Astrocyte (in vitro differentiated cells and primary cell): ENCODE results near the gene YBX3. TPM values are rescaled to one million over a fixed set of nuclear protein-coding genes. Genes with fewer than 3 reads are reported as not detected.

ENCODE experiments used
- DNase-seq: peaks from one replicate; pipeline ENCODE4 v3.0.0-alpha.2; 2010; ENCODE audit warnings: low read depth
- FAIRE-seq: peaks from 2 replicates; lab custom pipeline; 2011; peaks lifted over from hg19 to GRCh38; lab: Jason Lieb, UNC
- H2AFZ ChIP-seq: 2 replicates; pipeline ENCODE4 v1.6.0; 2012; ENCODE audit warnings: low read depth, low read length, inconsistent platforms
- H3K27ac ChIP-seq: 2 replicates; pipeline ENCODE4 v1.5.1; 2011; ENCODE audit warnings: low read depth, low read length, inconsistent platforms
- H3K27me3 ChIP-seq: 2 replicates; pipeline ENCODE4 v1.6.0; 2011; ENCODE audit warnings: low read length, inconsistent platforms; ENCODE audit not compliant: insufficient read depth
- H3K36me3 ChIP-seq: 2 replicates; pipeline ENCODE4 v1.5.1; 2011; ENCODE audit warnings: low read length, inconsistent platforms; ENCODE audit not compliant: insufficient read depth
- H3K4me1 ChIP-seq: 2 replicates; pipeline ENCODE4 v1.5.1; 2011; ENCODE audit warnings: low read length, inconsistent platforms; ENCODE audit not compliant: insufficient read depth
- H3K4me2 ChIP-seq: 2 replicates; pipeline ENCODE4 v1.6.0; 2012; ENCODE audit warnings: low read length, inconsistent platforms
- H3K4me3 ChIP-seq: 2 replicates; pipeline ENCODE4 v1.5.1; 2011; ENCODE audit warnings: low read depth, mild to moderate bottlenecking, low read length, inconsistent platforms; ENCODE audit not compliant: insufficient read depth
- H3K79me2 ChIP-seq: 2 replicates; pipeline ENCODE4 v1.6.0; 2012; ENCODE audit warnings: mild to moderate bottlenecking, low read length, inconsistent platforms; ENCODE audit not compliant: insufficient read depth
- H3K9ac ChIP-seq: 2 replicates; pipeline ENCODE4 v1.6.0; 2012; ENCODE audit warnings: mild to moderate bottlenecking, low read length, inconsistent platforms
- H3K9me3 ChIP-seq: 2 replicates; pipeline ENCODE4 v1.5.1; 2012; ENCODE audit warnings: low read depth, mild to moderate bottlenecking, low read length, inconsistent platforms; ENCODE audit not compliant: insufficient read depth
- H4K20me1 ChIP-seq: 2 replicates; pipeline ENCODE4 v1.6.0; 2012; ENCODE audit warnings: low read length, inconsistent platforms; ENCODE audit not compliant: insufficient read depth
- H3K27ac Mint-ChIP-seq: one replicate; pipeline ENCODE4 v1.8.0; 2021; ENCODE audit warnings: mild to moderate bottlenecking, mixed read lengths; ENCODE audit not compliant: unreplicated experiment
- H3K27me3 Mint-ChIP-seq: one replicate; pipeline ENCODE4 v1.8.0; 2021; ENCODE audit warnings: low read depth, mixed read lengths; ENCODE audit not compliant: unreplicated experiment
- H3K36me3 Mint-ChIP-seq: one replicate; pipeline ENCODE4 v1.8.0; 2021; ENCODE audit warnings: low read depth, mixed read lengths; ENCODE audit not compliant: unreplicated experiment
- H3K4me1 Mint-ChIP-seq: one replicate; pipeline ENCODE4 v1.8.0; 2021; ENCODE audit warnings: low read depth, mixed read lengths; ENCODE audit not compliant: unreplicated experiment
- H3K4me3 Mint-ChIP-seq: one replicate; pipeline ENCODE4 v1.8.0; 2021; ENCODE audit warnings: mild to moderate bottlenecking, moderate library complexity, mixed read lengths; ENCODE audit not compliant: unreplicated experiment
- H3K9me3 Mint-ChIP-seq: one replicate; pipeline ENCODE4 v1.8.0; 2021; ENCODE audit warnings: mild to moderate bottlenecking, mixed read lengths; ENCODE audit not compliant: unreplicated experiment
- EZH2 ChIP-seq: IDR thresholded peaks from 2 replicates; pipeline ENCODE4 v1.6.1; 2012; ENCODE audit warnings: mild to moderate bottlenecking, low read length, inconsistent platforms; ENCODE audit not compliant: insufficient read depth
- total RNA-seq: library from RNA; stranded (reverse); gene quantifications from 2 replicates; pipeline ENCODE4 v1.2.1, GENCODE V29; 2021
- TF ChIP-seq, protein P1 (sequence below): IDR thresholded peaks from 2 replicates; pipeline ENCODE4 v1.5.1; 2011; ENCODE audit warnings: low read depth, mild to moderate bottlenecking, inconsistent platforms, low read length, moderate library complexity; ENCODE audit not compliant: insufficient read depth

Gene YBX3
- total RNA-seq, 1 donor from 2014 or later: 527 TPM

DNA sequence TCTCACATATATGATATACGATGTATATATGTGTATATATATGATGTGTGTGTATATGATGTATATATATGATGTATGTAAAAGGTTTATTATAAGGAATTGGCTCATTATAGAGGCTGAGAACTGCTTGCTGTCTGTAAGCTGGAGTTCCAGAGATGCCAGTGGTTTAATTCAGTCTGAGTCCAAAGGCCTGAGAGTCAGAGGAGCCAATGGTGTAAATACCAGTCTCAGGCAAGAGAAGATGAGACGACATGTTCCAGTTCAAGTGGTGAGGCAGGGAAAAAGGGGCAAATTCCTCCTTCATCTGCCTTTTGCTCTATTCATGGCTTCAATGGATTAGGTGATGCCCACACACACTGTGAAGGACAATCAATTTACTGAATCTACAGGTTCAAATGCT, 32.2 kb downstream of the YBX3 start:
- FAIRE-seq: no peak
- Mint-ChIP-seq H3K4me1 (peaks cover 12% of the 10 kb centered on the region), H3K27me3 (no peaks in the 10 kb centered on the region), H3K27ac (peak overlapping the region; percentile 78), H3K36me3 (peaks cover 6% of the 10 kb centered on the region), H3K9me3 (peaks cover 5% of the 10 kb centered on the region), H3K4me3 (no peak overlapping the region)
- H3K27ac ChIP-seq: no peak overlapping the region
- no peak overlapping the region for H2AFZ ChIP-seq
- no peak overlapping the region for H3K4me2 ChIP-seq
- H3K9me3 ChIP-seq: no peaks in the 10 kb centered on the region
- TF ChIP-seq, protein P1, sequence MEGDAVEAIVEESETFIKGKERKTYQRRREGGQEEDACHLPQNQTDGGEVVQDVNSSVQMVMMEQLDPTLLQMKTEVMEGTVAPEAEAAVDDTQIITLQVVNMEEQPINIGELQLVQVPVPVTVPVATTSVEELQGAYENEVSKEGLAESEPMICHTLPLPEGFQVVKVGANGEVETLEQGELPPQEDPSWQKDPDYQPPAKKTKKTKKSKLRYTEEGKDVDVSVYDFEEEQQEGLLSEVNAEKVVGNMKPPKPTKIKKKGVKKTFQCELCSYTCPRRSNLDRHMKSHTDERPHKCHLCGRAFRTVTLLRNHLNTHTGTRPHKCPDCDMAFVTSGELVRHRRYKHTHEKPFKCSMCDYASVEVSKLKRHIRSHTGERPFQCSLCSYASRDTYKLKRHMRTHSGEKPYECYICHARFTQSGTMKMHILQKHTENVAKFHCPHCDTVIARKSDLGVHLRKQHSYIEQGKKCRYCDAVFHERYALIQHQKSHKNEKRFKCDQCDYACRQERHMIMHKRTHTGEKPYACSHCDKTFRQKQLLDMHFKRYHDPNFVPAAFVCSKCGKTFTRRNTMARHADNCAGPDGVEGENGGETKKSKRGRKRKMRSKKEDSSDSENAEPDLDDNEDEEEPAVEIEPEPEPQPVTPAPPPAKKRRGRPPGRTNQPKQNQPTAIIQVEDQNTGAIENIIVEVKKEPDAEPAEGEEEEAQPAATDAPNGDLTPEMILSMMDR: no peak
- H4K20me1 ChIP-seq: no peaks in the 10 kb centered on the region
- H3K4me3 ChIP-seq: no peak overlapping the region
- H3K36me3 ChIP-seq: no peaks in the 10 kb centered on the region
- DNase-seq: peak; percentile 20
- no peaks in the 10 kb centered on the region for H3K27me3 ChIP-seq
- H3K9ac ChIP-seq: no peak overlapping the region
- no peaks in the 10 kb centered on the region for H3K4me1 ChIP-seq
- no peaks in the 10 kb centered on the region for H3K79me2 ChIP-seq

DNA sequence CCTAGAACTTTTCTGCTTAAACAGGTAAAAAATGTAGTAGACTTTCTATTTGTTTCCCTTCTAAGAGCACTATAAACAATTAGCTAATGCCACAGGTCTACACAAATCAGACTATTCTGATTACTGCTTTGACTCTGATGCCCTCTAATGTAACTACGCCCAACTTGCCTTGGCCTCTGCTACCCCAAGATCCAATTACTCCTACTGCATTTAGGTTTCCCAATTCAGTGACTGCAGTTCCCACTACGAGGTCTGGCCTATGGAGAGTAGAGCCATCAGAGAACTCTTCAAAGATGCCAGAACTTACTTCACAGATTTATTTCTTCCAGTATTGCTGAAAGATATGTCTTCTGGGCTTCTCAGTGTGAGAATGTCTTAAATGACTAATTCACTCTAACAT, 34.0 kb downstream of the YBX3 start:
- Mint-ChIP-seq H3K27ac (no peak overlapping the region), H3K9me3 (peaks cover 5% of the 10 kb centered on the region), H3K4me1 (peaks cover 11% of the 10 kb centered on the region), H3K27me3 (no peaks in the 10 kb centered on the region), H3K4me3 (no peak overlapping the region), H3K36me3 (peaks cover 3% of the 10 kb centered on the region)
- no peak overlapping the region for H2AFZ ChIP-seq
- FAIRE-seq (no peak), DNase-seq (no peak)
- no peaks in the 10 kb centered on the region for H3K36me3 ChIP-seq
- H3K27ac ChIP-seq: no peak overlapping the region
- TF ChIP-seq, protein P1: no peak
- TF ChIP-seq EZH2: no peak
- no peaks in the 10 kb centered on the region for H3K79me2 ChIP-seq
- no peak overlapping the region for H3K4me3 ChIP-seq
- H3K27me3 ChIP-seq: no peaks in the 10 kb centered on the region
- H3K4me1 ChIP-seq: no peaks in the 10 kb centered on the region
- H3K4me2 ChIP-seq: no peak overlapping the region
- no peak overlapping the region for H3K9ac ChIP-seq
- H3K9me3 ChIP-seq: no peaks in the 10 kb centered on the region
- no peaks in the 10 kb centered on the region for H4K20me1 ChIP-seq

DNA sequence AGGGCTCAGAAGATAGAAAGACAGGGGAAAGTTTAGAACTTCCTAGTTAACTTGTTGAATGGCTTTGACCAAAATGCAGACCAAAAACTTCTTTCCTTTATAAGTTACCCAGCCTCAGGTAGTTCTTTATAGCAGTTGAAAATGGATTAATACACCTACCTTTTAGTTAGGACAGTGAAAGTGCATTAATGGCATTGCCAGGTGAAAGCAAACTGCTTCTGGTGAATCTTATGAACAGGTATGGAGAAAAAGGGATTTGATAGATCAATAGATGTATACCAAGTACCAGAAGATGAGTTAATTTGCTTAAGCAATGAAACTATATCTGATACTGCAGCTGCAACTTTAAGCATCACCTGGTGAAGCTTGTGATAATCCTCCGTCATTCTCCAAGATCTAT, 35.1 kb downstream of the YBX3 start:
- no peaks in the 10 kb centered on the region for H4K20me1 ChIP-seq
- H3K27me3 ChIP-seq: no peaks in the 10 kb centered on the region
- Mint-ChIP-seq H3K4me3 (no peak overlapping the region), H3K36me3 (peaks cover 1% of the 10 kb centered on the region), H3K27me3 (no peaks in the 10 kb centered on the region), H3K4me1 (peaks cover 11% of the 10 kb centered on the region), H3K9me3 (peaks cover 5% of the 10 kb centered on the region), H3K27ac (no peak overlapping the region)
- H3K4me2 ChIP-seq: no peak overlapping the region
- H3K36me3 ChIP-seq: no peaks in the 10 kb centered on the region
- no peak overlapping the region for H3K27ac ChIP-seq
- no peak for DNase-seq
- H3K4me3 ChIP-seq: no peak overlapping the region
- H3K79me2 ChIP-seq: no peaks in the 10 kb centered on the region
- TF ChIP-seq, protein P1: no peak
- no peak for TF ChIP-seq EZH2
- H2AFZ ChIP-seq: no peak overlapping the region
- H3K4me1 ChIP-seq: no peaks in the 10 kb centered on the region
- no peak overlapping the region for H3K9ac ChIP-seq
- FAIRE-seq: no peak
- H3K9me3 ChIP-seq: no peaks in the 10 kb centered on the region
